ENCODE data around the gene GTF3C5. TPM values are rescaled to one million over a fixed set of nuclear protein-coding genes. Genes with fewer than 3 reads are reported as not detected.

GTF3C5 gene
- 94.9 and 101 TPM in 2 replicates for total RNA-seq (2014; rRNA removed; shearing (Covaris generic))

GRCh38 chr9:133030317-133031129 is at the start of gene GTF3C5:
Gene GTF3C5 (plus strand): TSS chr9:133030997. CDS start chr9:133031012, 15 bp downstream.

GRCh38 chr9:133061764-133062145 is 31.0 kb downstream of the GTF3C5 start, which contains the start of gene CEL:
Gene CEL (plus strand): TSS chr9:133061981. CDS start chr9:133062003, 22 bp downstream.

Small RNAs within 50 kb of the gene (small RNA-seq; reads per million reads assigned to genes)
- gene MIR6877 = not detected

Other genes with a start within 250 kb of the GTF3C5 start
- gene AK8, start 152.7 kb upstream of the GTF3C5 start, total RNA-seq (2014; rRNA removed; shearing (Covaris generic)) = 0.05 and 0.68 TPM in 2 replicates
- gene SPACA9, start 152.1 kb upstream of the GTF3C5 start, total RNA-seq (2014; rRNA removed; shearing (Covaris generic)) = 4.0 and 5.8 TPM in 2 replicates
- gene TSC1, start 86.4 kb upstream of the GTF3C5 start, total RNA-seq (2014; rRNA removed; shearing (Covaris generic)) = 16.3 and 17.7 TPM in 2 replicates
- not detected in 2 replicates for gene GFI1B, start 52.3 kb upstream of the GTF3C5 start, total RNA-seq (2014; rRNA removed; shearing (Covaris generic))
- gene CEL, start 31.0 kb downstream of the GTF3C5 start, total RNA-seq (2014; rRNA removed; shearing (Covaris generic)) = 0.19 TPM in 1 of 2 replicates, not detected in the other
- gene RALGDS, start 90.2 kb downstream of the GTF3C5 start, total RNA-seq (2014; rRNA removed; shearing (Covaris generic)) = 32.5 and 40.5 TPM in 2 replicates
- 17.6 and 22.6 TPM in 2 replicates for gene GBGT1, start 132.9 kb downstream of the GTF3C5 start, total RNA-seq (2014; rRNA removed; shearing (Covaris generic))
- gene OBP2B, start 178.3 kb downstream of the GTF3C5 start, total RNA-seq (2014; rRNA removed; shearing (Covaris generic)) = not detected in 2 replicates
- gene ABO, start 244.2 kb downstream of the GTF3C5 start, total RNA-seq (2014; rRNA removed; shearing (Covaris generic)) = not detected in 2 replicates